GM12878 (cell line): ENCODE results near the gene TSC2.

Experiments used
- CHD1 ChIP-seq: IDR thresholded peaks from 2 replicates; pipeline ENCODE4 v1.6.1; 2012; ENCODE audit warnings: low read depth, low read length, improper control_type of control experiment
- ESRRA ChIP-seq: IDR thresholded peaks from 2 replicates; pipeline ENCODE4 v1.6.1; 2012; ENCODE audit warnings: mild to moderate bottlenecking, low read length, improper control_type of control experiment
- HDAC2 ChIP-seq: fragments of 200-600 bp; sonication (generic); IDR thresholded peaks from 2 replicates; pipeline ENCODE4 v1.6.1; 2017
- HDGF ChIP-seq: fragments of 450-650 bp; IDR thresholded peaks from 2 replicates; pipeline ENCODE4 v1.6.1; 2016; ENCODE audit warnings: antibody characterized with exemption
- JUND ChIP-seq: IDR thresholded peaks from 2 replicates; pipeline ENCODE4 v1.6.1; 2012; ENCODE audit warnings: low read depth, mild to moderate bottlenecking, low read length, improper control_type of control experiment, moderate library complexity
- MXI1 ChIP-seq: fragments of 150-350 bp; IDR thresholded peaks from 2 replicates; pipeline ENCODE4 v1.6.1; 2011; ENCODE audit warnings: low read depth, mild to moderate bottlenecking, inconsistent platforms, low read length, improper control_type of control experiment
- POLR2A ChIP-seq: IDR thresholded peaks from 2 replicates; pipeline ENCODE4 v1.6.1; 2011; ENCODE audit warnings: low read depth, mild to moderate bottlenecking, low read length
- POLR2AphosphoS2 ChIP-seq: IDR thresholded peaks from 2 replicates; pipeline ENCODE4 v1.6.1; 2011; ENCODE audit warnings: low read depth, mild to moderate bottlenecking, low read length, improper control_type of control experiment, moderate library complexity
- POLR2AphosphoS5 ChIP-seq: IDR thresholded peaks from 2 replicates; pipeline ENCODE4 v1.6.1; 2011; ENCODE audit warnings: mild to moderate bottlenecking, low read length, inconsistent platforms
- RCOR1 ChIP-seq: conservative IDR thresholded peaks from 2 replicates; pipeline ENCODE4 v1.6.1; 2012; ENCODE audit warnings: low read depth, low read length, improper control_type of control experiment
- TCF12 ChIP-seq: IDR thresholded peaks from 2 replicates; pipeline ENCODE4 v1.6.1; 2011; ENCODE audit warnings: low read depth, mild to moderate bottlenecking, low read length
- TF ChIP-seq, protein P1 (sequence below), 3 experiments: IDR thresholded peaks in 2 of 3; conservative IDR thresholded peaks in 1 of 3; 2 replicates each; pipeline ENCODE4 v1.5.1; 2011; ENCODE audit warnings: low read depth in 3 of 3, low read length in 3 of 3, mild to moderate bottlenecking in 3 of 3, control low read depth in 2 of 3, moderate library complexity in 2 of 3, inconsistent platforms in 1 of 3, mixed read lengths in 1 of 3; ENCODE audit not compliant: control insufficient read depth in 2 of 3, insufficient read depth in 1 of 3; ENCODE audit errors: extremely low read depth in 1 of 3

- TF ChIP-seq HDGF = no peak
- TF ChIP-seq CHD1 = no peak
- TF ChIP-seq, protein P1, sequence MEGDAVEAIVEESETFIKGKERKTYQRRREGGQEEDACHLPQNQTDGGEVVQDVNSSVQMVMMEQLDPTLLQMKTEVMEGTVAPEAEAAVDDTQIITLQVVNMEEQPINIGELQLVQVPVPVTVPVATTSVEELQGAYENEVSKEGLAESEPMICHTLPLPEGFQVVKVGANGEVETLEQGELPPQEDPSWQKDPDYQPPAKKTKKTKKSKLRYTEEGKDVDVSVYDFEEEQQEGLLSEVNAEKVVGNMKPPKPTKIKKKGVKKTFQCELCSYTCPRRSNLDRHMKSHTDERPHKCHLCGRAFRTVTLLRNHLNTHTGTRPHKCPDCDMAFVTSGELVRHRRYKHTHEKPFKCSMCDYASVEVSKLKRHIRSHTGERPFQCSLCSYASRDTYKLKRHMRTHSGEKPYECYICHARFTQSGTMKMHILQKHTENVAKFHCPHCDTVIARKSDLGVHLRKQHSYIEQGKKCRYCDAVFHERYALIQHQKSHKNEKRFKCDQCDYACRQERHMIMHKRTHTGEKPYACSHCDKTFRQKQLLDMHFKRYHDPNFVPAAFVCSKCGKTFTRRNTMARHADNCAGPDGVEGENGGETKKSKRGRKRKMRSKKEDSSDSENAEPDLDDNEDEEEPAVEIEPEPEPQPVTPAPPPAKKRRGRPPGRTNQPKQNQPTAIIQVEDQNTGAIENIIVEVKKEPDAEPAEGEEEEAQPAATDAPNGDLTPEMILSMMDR (IDR thresholded peaks at IDR 0.05 in 2 of 3, conservative IDR thresholded peaks at IDR 0.05 in 1 of 3; ENCODE audit: control insufficient read depth in 2 of 3, extremely low read depth in 1 of 3, insufficient read depth in 1 of 3, low read depth in 3 of 3, low read length in 3 of 3) = no peak
- TF ChIP-seq MXI1 = no peak
- no peak for TF ChIP-seq HDAC2
- no peak for TF ChIP-seq POLR2A
- no peak for TF ChIP-seq POLR2AphosphoS2
- no peak for TF ChIP-seq ESRRA
- TF ChIP-seq POLR2AphosphoS5 = no peak
- TF ChIP-seq JUND = no peak
- TF ChIP-seq TCF12 = no peak
- TF ChIP-seq RCOR1 = no peak
Observed at GRCh38 chr16:2077696-2078095, 29.9 kb downstream of the TSC2 start.
